ENCODE data around the gene TACR1. TPM values are rescaled to one million over a fixed set of nuclear protein-coding genes. Genes with fewer than 3 reads are reported as not detected.

TACR1 gene
- total RNA-seq, 4 donors from 2014 or later: 0.14 to 10.1 (median 0.18) TPM

DNA sequence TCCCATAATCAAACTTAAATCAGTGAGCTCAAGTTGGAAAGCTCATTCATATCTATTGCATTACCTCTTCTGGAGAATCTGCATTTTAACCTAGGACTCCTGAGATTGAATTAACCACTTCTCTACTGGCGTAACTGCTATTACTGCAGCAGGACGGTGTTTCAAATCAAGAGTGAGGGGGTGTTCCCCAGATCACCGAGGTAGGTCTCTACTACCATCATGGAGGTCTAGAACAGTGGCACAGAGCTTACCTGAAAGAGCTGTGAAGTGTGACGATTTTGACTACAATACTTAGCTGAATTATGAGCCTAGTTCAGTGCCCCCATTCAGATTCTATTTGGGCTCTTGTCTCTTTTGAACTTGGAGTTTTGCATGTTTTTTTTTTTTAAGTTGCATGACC lies 121.4 kb downstream of the TACR1 start:
- WGBS, 2 donors (ENCODE audit: low coverage in 1 of 2): 80 to 84% methylated on average over 1 to 4 of the region's 4 CpGs
- intact Hi-C loops (cut with DNase I; ENCODE audit: low total_unique reads) (no loop called here), in situ Hi-C loops (cut with MboI; ENCODE audit: low pct_ligation_motif_present in 1 of 4, low pct_unique_long_range_greater_than_20kb in 1 of 4, low sequenced_read_pairs in 3 of 4) (loop anchor here in 1 of 4 donors (25.0 kb wide), 1 partner anchor 334 kb away; no protein-coding TSS in a partner anchor)
- no peak for TF ChIP-seq POLR2A (IDR thresholded peaks at IDR 0.05)
- TF ChIP-seq, protein P1, sequence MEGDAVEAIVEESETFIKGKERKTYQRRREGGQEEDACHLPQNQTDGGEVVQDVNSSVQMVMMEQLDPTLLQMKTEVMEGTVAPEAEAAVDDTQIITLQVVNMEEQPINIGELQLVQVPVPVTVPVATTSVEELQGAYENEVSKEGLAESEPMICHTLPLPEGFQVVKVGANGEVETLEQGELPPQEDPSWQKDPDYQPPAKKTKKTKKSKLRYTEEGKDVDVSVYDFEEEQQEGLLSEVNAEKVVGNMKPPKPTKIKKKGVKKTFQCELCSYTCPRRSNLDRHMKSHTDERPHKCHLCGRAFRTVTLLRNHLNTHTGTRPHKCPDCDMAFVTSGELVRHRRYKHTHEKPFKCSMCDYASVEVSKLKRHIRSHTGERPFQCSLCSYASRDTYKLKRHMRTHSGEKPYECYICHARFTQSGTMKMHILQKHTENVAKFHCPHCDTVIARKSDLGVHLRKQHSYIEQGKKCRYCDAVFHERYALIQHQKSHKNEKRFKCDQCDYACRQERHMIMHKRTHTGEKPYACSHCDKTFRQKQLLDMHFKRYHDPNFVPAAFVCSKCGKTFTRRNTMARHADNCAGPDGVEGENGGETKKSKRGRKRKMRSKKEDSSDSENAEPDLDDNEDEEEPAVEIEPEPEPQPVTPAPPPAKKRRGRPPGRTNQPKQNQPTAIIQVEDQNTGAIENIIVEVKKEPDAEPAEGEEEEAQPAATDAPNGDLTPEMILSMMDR (IDR thresholded peaks at IDR 0.05): no peak
- TF ChIP-seq EP300 (IDR thresholded peaks at IDR 0.05; ENCODE audit: low read depth): no peak
- no peak for TF ChIP-seq POLR2AphosphoS5 (IDR thresholded peaks at IDR 0.05)
- Histone ChIP-seq H3K4me3 (no peak overlapping the region), H3K27me3 (no peaks in the 10 kb centered on the region), H3K9me3 (no peaks in the 10 kb centered on the region), H3K4me1 (no peaks in the 10 kb centered on the region), H3K36me3 (no peaks in the 10 kb centered on the region), H3K27ac (no peak overlapping the region)
- no peak for DNase-seq

DNA sequence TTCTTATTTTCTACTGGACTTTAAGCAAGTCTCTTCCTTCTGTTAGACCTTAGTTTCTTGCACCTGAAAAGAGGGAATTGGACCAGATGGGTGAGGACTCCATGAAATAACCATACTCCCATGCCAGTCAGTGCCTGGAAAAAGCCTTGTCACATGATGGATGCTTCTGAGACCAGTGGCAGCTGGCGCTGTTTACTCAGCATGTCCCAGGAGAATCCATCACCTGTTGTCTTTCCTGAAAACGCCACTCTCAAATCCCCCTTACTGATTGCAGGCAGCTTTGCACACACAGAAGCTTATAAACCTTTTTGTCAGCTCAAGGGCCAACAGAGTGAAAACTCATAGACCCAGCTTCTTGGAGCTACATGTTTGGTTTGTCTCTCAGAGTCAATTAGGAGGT lies 123.2 kb downstream of the TACR1 start:
- no peaks in the 10 kb centered on the region for H3K4me1 ChIP-seq
- no peak overlapping the region for H3K4me3 ChIP-seq
- no peaks in the 10 kb centered on the region for H3K27me3 ChIP-seq
- H3K9me3 ChIP-seq: no peaks in the 10 kb centered on the region
- in situ Hi-C loops (cut with MboI; ENCODE audit: low pct_ligation_motif_present in 1 of 4, low pct_unique_long_range_greater_than_20kb in 1 of 4, low sequenced_read_pairs in 3 of 4) (loop anchor here in 1 of 4 donors (25.0 kb wide), 1 partner anchor 336 kb away; no protein-coding TSS in a partner anchor), intact Hi-C loops (cut with DNase I; ENCODE audit: low total_unique reads) (no loop called here)
- no peak for DNase-seq
- TF ChIP-seq, protein P1 (IDR thresholded peaks at IDR 0.05): no peak
- no peak for TF ChIP-seq EP300 (IDR thresholded peaks at IDR 0.05; ENCODE audit: low read depth)
- no peak for TF ChIP-seq POLR2AphosphoS5 (IDR thresholded peaks at IDR 0.05)
- TF ChIP-seq POLR2A (IDR thresholded peaks at IDR 0.05): no peak
- no peak overlapping the region for H3K27ac ChIP-seq
- no peaks in the 10 kb centered on the region for H3K36me3 ChIP-seq
- WGBS, 2 donors (ENCODE audit: low coverage in 1 of 2): 78% methylated on average over 2 of the region's 2 CpGs; no CpG with 5 or more reads in 1 of the 2 donors

DNA sequence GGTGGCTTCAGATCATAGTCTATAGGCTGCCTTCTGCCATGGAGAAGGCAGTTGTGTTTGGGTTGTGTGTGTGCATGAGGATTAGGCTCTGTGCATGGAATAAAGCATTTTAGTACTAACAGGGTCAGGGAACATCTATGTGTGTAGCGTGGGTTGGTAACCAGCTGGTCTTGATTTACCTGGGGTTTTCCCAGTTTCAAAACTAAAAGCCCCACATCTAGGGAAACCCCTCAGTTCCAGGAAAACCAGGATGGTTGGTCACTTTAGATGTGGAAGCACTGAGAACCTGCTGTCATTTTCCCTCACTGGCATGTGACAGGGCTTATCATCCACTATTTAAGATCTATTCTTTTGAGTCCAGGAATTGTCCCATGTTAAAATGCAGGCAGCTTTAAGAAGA lies 124.6 kb downstream of the TACR1 start:
- Histone ChIP-seq H3K9me3 (no peaks in the 10 kb centered on the region), H3K27me3 (no peaks in the 10 kb centered on the region), H3K4me1 (no peaks in the 10 kb centered on the region), H3K36me3 (no peaks in the 10 kb centered on the region), H3K27ac (no peak overlapping the region), H3K4me3 (no peak overlapping the region)
- in situ Hi-C loops (cut with MboI; ENCODE audit: low pct_ligation_motif_present in 1 of 4, low pct_unique_long_range_greater_than_20kb in 1 of 4, low sequenced_read_pairs in 3 of 4): loop anchor here in 2 of 4 donors (25.0 kb wide), 1 partner anchor 338 kb away; no protein-coding TSS in a partner anchor
- TF ChIP-seq EP300 (IDR thresholded peaks at IDR 0.05; ENCODE audit: low read depth) (no peak), POLR2A (IDR thresholded peaks at IDR 0.05) (no peak), POLR2AphosphoS5 (IDR thresholded peaks at IDR 0.05) (no peak)
- TF ChIP-seq, protein P1 (IDR thresholded peaks at IDR 0.05): no peak
- DNase-seq: no peak
- intact Hi-C loops (cut with DNase I; ENCODE audit: low total_unique reads): no loop called here
- WGBS, 2 donors (ENCODE audit: low coverage in 1 of 2): 60 to 73% methylated on average over 1 of the region's 1 CpG

DNA sequence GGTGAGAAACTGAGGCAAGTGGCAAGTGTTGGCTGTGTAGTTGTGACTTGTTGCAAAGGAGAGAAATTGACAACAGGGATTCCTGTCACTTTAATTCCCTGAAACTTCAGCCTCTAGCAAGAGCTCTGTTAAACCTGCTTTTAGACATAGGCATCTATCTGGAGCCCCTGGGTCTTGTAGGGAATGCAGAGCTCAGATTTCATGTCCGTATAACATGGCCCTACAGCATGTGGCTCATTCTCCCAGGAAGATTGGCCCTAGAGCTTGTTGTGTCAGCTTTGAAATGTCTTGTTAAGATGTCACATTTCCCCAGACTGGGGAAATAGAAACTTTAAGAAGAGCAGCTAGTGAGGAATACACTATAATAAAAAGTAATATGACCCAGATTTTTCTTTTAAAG lies 125.1 kb downstream of the TACR1 start:
- Histone ChIP-seq H3K27ac (no peak overlapping the region), H3K27me3 (no peaks in the 10 kb centered on the region), H3K36me3 (no peaks in the 10 kb centered on the region), H3K4me1 (no peaks in the 10 kb centered on the region), H3K9me3 (no peaks in the 10 kb centered on the region), H3K4me3 (no peak overlapping the region)
- DNase-seq: no peak
- intact Hi-C loops (cut with DNase I; ENCODE audit: low total_unique reads): no loop called here
- WGBS, 2 donors (ENCODE audit: low coverage in 1 of 2): 86 to 100% methylated on average over 1 of the region's 1 CpG
- TF ChIP-seq POLR2A (IDR thresholded peaks at IDR 0.05) (no peak), POLR2AphosphoS5 (IDR thresholded peaks at IDR 0.05) (no peak), EP300 (IDR thresholded peaks at IDR 0.05; ENCODE audit: low read depth) (no peak)
- TF ChIP-seq, protein P1 (IDR thresholded peaks at IDR 0.05): no peak
- in situ Hi-C loops (cut with MboI; ENCODE audit: low pct_ligation_motif_present in 1 of 4, low pct_unique_long_range_greater_than_20kb in 1 of 4, low sequenced_read_pairs in 3 of 4): loop anchor here in 1 of 4 donors (25.0 kb wide), 1 partner anchor 338 kb away; no protein-coding TSS in a partner anchor
